ENCODE results near the gene CEP250.

CEP250 gene

DNA sequence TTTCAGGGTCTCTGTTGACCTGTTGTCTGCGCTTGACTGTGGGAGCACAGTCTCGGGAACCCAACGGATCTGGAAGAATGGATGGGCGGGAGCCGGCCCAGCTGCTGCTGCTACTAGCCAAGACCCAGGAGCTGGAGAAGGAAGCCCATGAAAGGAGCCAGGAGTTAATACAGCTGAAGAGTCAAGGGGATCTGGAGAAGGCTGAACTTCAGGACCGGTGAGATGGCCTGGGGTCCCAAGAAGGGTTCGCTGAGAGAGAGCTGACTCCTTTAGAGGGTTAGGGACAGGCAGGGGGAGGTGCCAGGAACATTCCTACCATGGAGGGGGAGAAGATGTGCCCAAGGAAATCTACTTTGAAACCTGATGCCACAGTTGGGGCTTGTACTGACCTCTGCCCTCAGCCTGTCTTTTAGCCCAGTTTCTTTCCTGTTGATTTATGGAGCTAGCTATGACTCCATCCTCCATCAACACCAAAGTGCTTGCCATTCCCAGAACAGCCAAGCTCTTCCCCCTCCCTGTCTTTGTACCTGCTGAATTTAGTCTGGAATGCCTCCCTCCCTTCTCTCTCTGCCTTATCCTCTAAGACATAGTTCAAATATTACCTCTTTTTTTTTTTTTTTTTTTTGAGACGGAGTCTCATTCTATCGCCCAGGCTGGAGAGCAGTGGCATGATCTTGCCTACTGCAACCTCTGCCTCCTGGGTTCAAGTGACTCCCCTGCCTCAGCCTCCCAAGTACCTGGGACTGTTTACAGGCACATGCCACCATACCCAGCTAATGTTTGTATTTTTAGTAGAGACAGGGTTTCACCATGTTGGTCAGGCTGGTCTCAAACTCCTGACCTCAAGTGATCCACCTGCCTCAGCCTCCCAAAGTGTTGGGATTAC is 12.2 kb downstream of the CEP250 start:
- POLR2A ChIA-PET: interaction anchor here (3.7 kb wide), 1 partner anchor 11 kb away, joined by 46 read pairs; the partner anchor contains the start of gene CEP250
- CTCF ChIA-PET: interaction anchor here (0.6 kb wide), 1 partner anchor 153 kb away, joined by 3 read pairs; no protein-coding TSS in a partner anchor
- no peak for DNase-seq (ENCODE audit: extremely low spot score)
- TF ChIP-seq ZNF384 (IDR thresholded peaks at IDR 0.05) (no peak; the same call in 1 of the 2 replicates), SUZ12 (IDR thresholded peaks at IDR 0.05) (no peak), HDGF (IDR thresholded peaks at IDR 0.05; ENCODE audit: borderline replicate concordance) (no peak), ARNT (IDR thresholded peaks at IDR 0.05) (no peak), SP1 (IDR thresholded peaks at IDR 0.05) (no peak)
- TF ChIP-seq, protein P1, sequence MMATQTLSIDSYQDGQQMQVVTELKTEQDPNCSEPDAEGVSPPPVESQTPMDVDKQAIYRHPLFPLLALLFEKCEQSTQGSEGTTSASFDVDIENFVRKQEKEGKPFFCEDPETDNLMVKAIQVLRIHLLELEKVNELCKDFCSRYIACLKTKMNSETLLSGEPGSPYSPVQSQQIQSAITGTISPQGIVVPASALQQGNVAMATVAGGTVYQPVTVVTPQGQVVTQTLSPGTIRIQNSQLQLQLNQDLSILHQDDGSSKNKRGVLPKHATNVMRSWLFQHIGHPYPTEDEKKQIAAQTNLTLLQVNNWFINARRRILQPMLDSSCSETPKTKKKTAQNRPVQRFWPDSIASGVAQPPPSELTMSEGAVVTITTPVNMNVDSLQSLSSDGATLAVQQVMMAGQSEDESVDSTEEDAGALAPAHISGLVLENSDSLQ (IDR thresholded peaks at IDR 0.05): peak; percentile 89

DNA sequence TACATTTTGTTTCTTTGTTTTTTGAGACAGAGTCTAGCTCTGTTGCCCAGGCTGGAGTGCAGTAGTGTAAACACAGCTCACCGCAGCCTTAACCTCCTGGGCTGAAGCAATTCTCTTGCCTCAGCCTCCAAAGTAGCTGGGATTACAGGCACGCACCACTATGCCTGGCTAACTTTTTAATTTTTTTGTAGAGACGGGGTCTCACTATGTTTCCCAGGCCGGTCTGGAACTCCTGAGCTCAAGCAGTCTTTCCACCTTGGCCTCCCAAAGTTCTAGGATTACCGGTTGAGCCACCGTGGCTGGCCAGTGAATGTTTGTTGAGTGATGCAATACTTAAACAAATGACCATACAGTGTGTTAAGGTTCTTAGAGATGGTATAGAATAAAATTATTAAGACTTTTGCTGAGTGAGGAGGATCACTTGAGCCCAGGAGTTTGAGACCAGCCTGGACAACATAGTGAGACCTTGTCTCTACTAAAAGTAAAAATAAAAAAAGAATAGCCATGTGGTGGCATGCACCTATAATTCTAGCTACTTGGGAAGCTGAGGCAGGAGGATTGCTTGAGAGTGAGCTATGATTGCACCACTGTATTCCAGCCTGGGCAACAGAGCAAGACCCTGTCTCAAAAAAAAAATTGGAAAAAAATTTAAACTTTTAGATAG is 13.4 kb downstream of the CEP250 start:
- CTCF ChIA-PET: interaction anchor here (0.5 to 0.6 kb wide), 3 partner anchors 59 to 411 kb away, joined by 3 to 4 read pairs (median 4); no protein-coding TSS in a partner anchor
- TF ChIP-seq NFRKB (IDR thresholded peaks at IDR 0.05): no peak
- no peak for TF ChIP-seq FOXM1 (IDR thresholded peaks at IDR 0.05; ENCODE audit: borderline replicate concordance)
- TF ChIP-seq L3MBTL2 (conservative IDR thresholded peaks at IDR 0.05): no peak
- TF ChIP-seq FOXA1 (IDR thresholded peaks at IDR 0.05): no peak
- TF ChIP-seq TARDBP (IDR thresholded peaks at IDR 0.05): no peak
- TF ChIP-seq FOXK2 (IDR thresholded peaks at IDR 0.05): no peak
- TF ChIP-seq SUZ12 (IDR thresholded peaks at IDR 0.05): no peak
- no peak for TF ChIP-seq BHLHE40 (IDR thresholded peaks at IDR 0.05; ENCODE audit: borderline replicate concordance)
- TF ChIP-seq CTBP1 (IDR thresholded peaks at IDR 0.05; ENCODE audit: borderline replicate concordance): no peak
- TF ChIP-seq ZNF384 (IDR thresholded peaks at IDR 0.05): no peak
- no peak for TF ChIP-seq ELF4 (IDR thresholded peaks at IDR 0.05)
- no peak for DNase-seq (ENCODE audit: extremely low spot score)
- POLR2A ChIA-PET: interaction anchor here (0.6 to 3.7 kb wide), 2 partner anchors 12 to 14 kb away, joined by 3 to 46 read pairs; partner anchors contain the start of gene CEP250

DNA sequence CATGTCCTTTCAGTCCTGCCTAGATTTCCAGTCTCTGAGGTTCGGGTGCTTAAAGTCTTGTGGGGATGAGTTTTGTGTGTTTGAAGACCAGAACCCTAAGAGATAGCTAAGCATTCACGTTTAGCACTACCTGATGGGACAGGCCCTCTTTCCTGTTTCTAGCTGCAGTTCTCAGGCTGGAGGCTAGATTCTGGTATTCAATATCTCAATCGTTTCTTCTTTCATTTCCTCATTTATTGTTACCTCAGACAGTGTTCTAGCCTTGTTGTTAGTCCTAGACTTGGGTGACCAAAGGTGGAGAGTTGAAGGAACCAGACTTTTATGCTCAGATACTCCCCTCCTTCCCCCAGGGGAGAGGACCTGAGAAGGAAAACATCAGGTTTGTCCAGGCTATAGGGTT is 16.8 kb downstream of the CEP250 start:
- TF ChIP-seq BHLHE40 (IDR thresholded peaks at IDR 0.05; ENCODE audit: borderline replicate concordance) (no peak), HDGF (IDR thresholded peaks at IDR 0.05; ENCODE audit: borderline replicate concordance) (no peak), ELF4 (IDR thresholded peaks at IDR 0.05) (no peak), CTBP1 (IDR thresholded peaks at IDR 0.05; ENCODE audit: borderline replicate concordance) (no peak), TARDBP (IDR thresholded peaks at IDR 0.05) (no peak), NFRKB (IDR thresholded peaks at IDR 0.05) (no peak), FOXA1 (IDR thresholded peaks at IDR 0.05) (no peak), ARNT (IDR thresholded peaks at IDR 0.05) (no peak), SP1 (IDR thresholded peaks at IDR 0.05) (no peak), FOXM1 (IDR thresholded peaks at IDR 0.05; ENCODE audit: borderline replicate concordance) (no peak), FOXK2 (IDR thresholded peaks at IDR 0.05) (no peak), ZNF384 (IDR thresholded peaks at IDR 0.05) (no peak), L3MBTL2 (conservative IDR thresholded peaks at IDR 0.05) (no peak)
- TF ChIP-seq, protein P1 (IDR thresholded peaks at IDR 0.05): no peak
- ChIA-PET CTCF (no interaction called here), POLR2A (no interaction called here)
- DNase-seq (ENCODE audit: extremely low spot score): no peak

DNA sequence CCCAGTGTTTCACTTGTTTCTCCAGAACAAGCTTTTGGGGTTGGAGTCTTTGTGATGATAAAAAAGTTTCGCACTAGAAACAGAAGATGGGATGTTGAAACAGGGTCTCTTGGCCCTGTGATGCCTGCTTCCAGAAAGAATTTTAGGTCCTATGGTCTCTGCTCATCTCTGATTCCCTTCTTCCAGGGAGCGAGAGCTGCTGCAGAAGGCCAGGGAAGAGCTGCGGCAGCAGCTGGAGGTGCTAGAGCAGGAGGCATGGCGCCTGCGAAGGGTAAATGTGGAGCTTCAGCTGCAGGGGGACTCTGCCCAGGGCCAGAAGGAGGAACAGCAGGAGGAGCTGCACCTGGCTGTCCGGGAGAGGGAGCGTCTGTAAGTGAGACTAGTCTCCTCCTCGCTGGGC is 18.3 kb downstream of the CEP250 start:
- DNase-seq (ENCODE audit: extremely low spot score): no peak
- TF ChIP-seq FOXM1 (IDR thresholded peaks at IDR 0.05; ENCODE audit: borderline replicate concordance): no peak
- ChIA-PET CTCF (no interaction called here), POLR2A (interaction anchor here (0.9 kb wide), 1 partner anchor 18 kb away, joined by 9 read pairs; the partner anchor contains the start of gene CEP250)

DNA sequence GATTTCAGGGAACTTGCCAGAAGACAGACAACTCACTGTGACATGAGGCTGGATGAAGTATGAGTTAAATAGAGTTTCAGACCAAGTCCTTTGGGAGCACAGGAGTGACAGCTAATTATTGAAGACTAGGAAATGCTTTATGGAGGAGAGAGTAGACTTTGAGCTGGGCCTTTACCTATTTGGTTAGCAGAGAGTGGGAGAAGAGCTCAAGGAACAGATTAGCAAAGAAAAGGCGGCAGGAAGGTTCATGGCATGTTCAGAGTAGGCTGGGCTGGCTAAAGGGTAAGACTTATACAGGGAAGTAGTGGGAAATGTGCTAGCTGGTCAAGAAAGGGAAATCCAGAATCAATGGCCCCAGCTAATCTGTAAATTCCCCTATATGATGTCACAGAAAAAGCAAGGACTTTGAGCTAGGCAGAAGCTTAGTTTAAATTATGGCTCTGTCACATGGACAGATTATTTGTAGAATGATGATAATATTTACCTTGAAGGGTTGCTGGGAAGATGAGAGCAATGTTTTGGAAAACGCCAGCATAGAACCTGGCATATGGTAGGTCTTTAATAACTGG is 19.0 kb downstream of the CEP250 start:
- TF ChIP-seq LEF1 (IDR thresholded peaks at IDR 0.05; ENCODE audit: borderline replicate concordance) (no peak), BHLHE40 (IDR thresholded peaks at IDR 0.05; ENCODE audit: borderline replicate concordance) (no peak), CTBP1 (IDR thresholded peaks at IDR 0.05; ENCODE audit: borderline replicate concordance) (no peak), SP1 (IDR thresholded peaks at IDR 0.05) (no peak), SUZ12 (IDR thresholded peaks at IDR 0.05) (no peak), FOXK2 (IDR thresholded peaks at IDR 0.05) (no peak), FOXA1 (IDR thresholded peaks at IDR 0.05) (no peak), L3MBTL2 (conservative IDR thresholded peaks at IDR 0.05) (no peak), NFRKB (IDR thresholded peaks at IDR 0.05) (no peak), ARNT (IDR thresholded peaks at IDR 0.05) (no peak), HDGF (IDR thresholded peaks at IDR 0.05; ENCODE audit: borderline replicate concordance) (no peak), FOXM1 (IDR thresholded peaks at IDR 0.05; ENCODE audit: borderline replicate concordance) (no peak), TARDBP (IDR thresholded peaks at IDR 0.05) (no peak), ZNF384 (IDR thresholded peaks at IDR 0.05) (no peak), ELF4 (IDR thresholded peaks at IDR 0.05) (no peak)
- TF ChIP-seq, protein P1 (IDR thresholded peaks at IDR 0.05): no peak
- ChIA-PET CTCF (no interaction called here), POLR2A (no interaction called here)
- DNase-seq (ENCODE audit: extremely low spot score): no peak
